AG09309 (cell line): ENCODE measurements around the gene WDR72.

Experiments
- DNase-seq: peaks from one replicate; pipeline ENCODE4 v3.0.0-alpha.2; 2010; ENCODE audit warnings: low read depth
- H3K4me3 ChIP-seq: 2 replicates; pipeline ENCODE4 v1.5.1; 2011; ENCODE audit warnings: mild to moderate bottlenecking, low read depth, low read length, moderate library complexity; ENCODE audit not compliant: control insufficient read depth
- CTCF ChIP-seq: IDR thresholded peaks from 2 replicates; pipeline ENCODE4 v1.5.1; 2011; ENCODE audit warnings: mild to moderate bottlenecking, low read depth, low read length, inconsistent platforms; ENCODE audit not compliant: insufficient read depth, control insufficient read depth; ENCODE audit errors: missing control alignments

The WDR72 gene

GRCh38 chr15:53525894-53526293 lies 233.6 kb downstream of the WDR72 start:
- TF ChIP-seq CTCF: no peak
- DNase-seq: no peak
- H3K4me3 ChIP-seq: no peak overlapping the region

- no peak for DNase-seq
- no peak for TF ChIP-seq CTCF
Observed at GRCh38 chr15:53522991-53523390, 236.5 kb downstream of the WDR72 start.

GRCh38 chr15:53520996-53521395 lies 238.5 kb downstream of the WDR72 start:
- DNase-seq: no peak
- no peak for TF ChIP-seq CTCF
- H3K4me3 ChIP-seq: no peak overlapping the region

More at GRCh38 chr15:53522991-53523390, 236.5 kb downstream of the WDR72 start:
- no peak overlapping the region for H3K4me3 ChIP-seq

- H3K4me3 ChIP-seq: no peak overlapping the region
- no peak for DNase-seq
- no peak for TF ChIP-seq CTCF
Observed at GRCh38 chr15:53513431-53513830, 246.0 kb downstream of the WDR72 start.

GRCh38 chr15:53512029-53512428 lies 247.4 kb downstream of the WDR72 start:
- no peak overlapping the region for H3K4me3 ChIP-seq
- DNase-seq: no peak
- TF ChIP-seq CTCF: no peak

- no peak overlapping the region for H3K4me3 ChIP-seq
- TF ChIP-seq CTCF: no peak
Observed at GRCh38 chr15:53511175-53511574, 248.3 kb downstream of the WDR72 start.

GRCh38 chr15:53506370-53506769 lies 253.1 kb downstream of the WDR72 start:
- TF ChIP-seq CTCF: no peak
- DNase-seq: no peak
- H3K4me3 ChIP-seq: no peak overlapping the region

More at GRCh38 chr15:53511175-53511574, 248.3 kb downstream of the WDR72 start:
- DNase-seq: no peak
